Iris pigment epithelial cell (primary cell): ENCODE data around the gene SETBP1.

ENCODE experiments used
- DNase-seq: peaks from one replicate; pipeline ENCODE4 v3.0.0-alpha.2; 2011; ENCODE audit warnings: low read depth

The SETBP1 gene

DNA sequence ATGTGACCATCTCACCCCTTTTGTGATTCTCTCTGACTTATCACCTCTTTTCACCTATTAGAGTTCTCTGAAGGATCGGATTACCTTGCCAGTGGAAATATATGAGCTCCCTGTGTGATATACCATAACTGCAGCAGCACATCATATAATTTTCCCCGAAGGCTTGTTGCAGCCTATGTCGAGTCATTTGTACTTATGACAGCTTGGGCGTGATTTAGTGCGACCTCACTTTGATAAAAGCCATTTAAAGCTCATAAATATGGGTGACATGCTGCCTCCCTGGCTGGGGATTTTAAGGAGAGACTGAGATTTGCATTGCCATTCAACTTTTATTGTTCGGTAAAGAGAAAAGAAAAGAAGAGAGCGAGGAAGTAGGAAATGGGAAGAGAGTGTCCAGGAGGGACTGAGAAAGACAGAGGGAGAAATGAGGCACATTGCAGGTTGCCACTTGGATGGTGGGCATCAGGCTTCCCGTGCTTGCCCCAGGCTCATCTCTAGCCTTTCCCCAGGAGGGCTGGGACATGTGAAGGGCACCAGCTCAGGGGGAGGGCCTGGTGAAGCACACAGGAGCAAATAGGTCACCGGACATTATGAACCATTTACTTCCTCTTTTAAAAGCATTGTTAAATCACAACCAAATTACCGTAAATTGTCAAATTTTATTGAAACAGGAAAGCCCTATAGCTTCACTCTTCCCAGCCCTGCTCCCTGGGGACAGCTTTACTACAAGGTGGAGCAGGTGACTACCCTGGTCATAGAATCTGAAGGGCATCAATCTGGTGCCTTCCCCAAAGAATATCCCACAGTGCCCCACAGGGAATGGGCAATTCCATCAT lies 161.3 kb downstream of the SETBP1 start:
- DNase-seq = no peak

DNA sequence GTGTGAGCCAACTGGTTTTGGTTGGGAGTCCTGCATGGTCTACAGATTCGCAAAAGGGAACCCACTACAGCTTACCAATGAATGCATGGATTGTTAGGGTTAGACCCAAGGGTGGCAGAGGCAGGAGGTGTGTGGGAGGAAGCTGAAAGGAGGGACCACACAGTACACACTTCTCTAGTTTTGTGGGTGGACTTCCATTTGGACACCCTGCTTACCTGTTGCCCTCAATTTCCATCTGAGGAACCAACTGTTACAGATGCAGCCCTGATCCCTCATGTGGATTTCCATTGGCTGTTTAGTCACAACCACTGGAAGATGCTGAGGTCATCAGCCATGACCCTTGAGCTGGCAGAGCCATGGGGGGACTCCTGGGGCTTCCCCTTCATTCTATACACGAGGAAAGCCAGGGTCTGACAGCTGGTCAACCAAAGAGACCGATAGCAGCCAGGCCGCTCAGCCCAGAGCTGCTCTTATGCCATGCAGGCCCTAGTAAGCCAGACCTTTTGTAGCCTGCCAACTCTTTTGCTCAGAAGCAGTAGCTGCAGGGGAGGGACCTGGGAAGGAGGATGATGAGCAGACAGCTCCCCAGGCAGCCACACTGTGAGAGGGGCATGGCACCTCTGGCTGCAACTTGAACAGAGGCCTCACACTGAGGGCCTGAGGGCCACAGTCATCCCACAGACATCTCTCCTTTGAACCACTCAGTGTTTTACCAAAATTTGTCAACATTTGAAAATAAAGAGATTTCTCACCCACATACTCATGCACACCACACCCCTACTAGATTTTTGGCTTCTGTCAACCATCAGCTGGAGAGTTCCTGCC lies 162.1 kb downstream of the SETBP1 start:
- no peak for DNase-seq

GRCh38 chr18:44844486-44844885 lies 163.8 kb downstream of the SETBP1 start:
- DNase-seq = no peak

GRCh38 chr18:44846450-44846849 lies 165.8 kb downstream of the SETBP1 start:
- no peak for DNase-seq

- no peak for DNase-seq
Measured at GRCh38 chr18:44848644-44849335, 168.1 kb downstream of the SETBP1 start.

GRCh38 chr18:44849361-44849760 lies 168.7 kb downstream of the SETBP1 start:
- DNase-seq = no peak

DNA sequence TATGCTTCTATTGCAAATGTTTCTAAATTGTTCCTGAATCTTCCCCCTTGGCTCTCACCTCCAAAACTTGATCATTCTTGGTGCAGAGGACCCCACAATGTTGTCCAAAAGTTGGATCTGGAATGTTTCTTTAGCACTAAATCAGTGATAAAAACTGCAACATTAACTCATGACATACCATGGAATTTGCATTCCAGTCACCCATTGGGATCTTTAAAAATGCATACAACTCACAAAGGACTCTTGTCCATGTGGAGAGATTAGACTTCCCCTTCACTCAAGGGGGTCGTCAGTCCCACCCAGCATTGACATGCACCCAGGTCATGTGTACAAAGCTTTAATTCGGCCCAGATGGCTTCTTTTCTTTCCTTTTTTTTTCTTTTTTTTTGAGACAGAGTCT lies 169.3 kb downstream of the SETBP1 start:
- no peak for DNase-seq

DNA sequence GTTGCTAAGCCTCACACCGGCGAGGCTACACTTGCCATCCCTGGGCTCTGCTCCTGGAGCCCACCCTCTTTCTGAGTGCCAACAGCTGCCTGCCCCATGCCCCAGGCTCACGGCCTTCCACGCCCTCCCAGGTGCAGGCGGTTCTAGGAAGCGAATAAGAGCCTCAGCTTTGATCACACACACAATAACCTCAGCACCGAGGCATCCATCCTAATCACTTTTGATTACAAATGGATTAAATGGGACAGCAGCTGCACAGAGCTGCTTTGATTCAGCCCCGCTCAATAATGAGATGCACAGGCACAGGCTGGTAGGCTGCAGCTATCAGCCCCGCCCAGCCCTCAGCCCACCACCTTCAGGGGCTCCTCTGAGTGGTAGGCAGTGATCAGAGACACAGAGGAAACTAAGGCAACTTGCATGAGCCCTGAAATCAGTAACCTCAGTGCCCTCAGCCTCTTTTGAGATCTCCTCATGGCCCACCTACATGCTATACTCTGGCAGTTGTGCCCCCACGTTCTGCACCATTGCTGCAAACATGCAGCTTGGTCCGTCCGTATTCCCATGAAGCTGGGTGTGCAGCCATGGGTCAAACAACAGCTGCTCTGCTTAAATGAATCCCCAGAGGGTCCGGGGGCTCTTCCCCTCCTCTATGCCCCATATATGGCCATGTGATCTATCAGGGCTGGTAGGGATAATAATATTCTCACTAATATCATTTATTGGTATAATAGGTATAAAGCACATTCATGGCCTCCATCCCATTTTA lies 171.4 kb downstream of the SETBP1 start:
- no peak for DNase-seq

GRCh38 chr18:44852818-44853217 lies 172.1 kb downstream of the SETBP1 start:
- DNase-seq = no peak

DNA sequence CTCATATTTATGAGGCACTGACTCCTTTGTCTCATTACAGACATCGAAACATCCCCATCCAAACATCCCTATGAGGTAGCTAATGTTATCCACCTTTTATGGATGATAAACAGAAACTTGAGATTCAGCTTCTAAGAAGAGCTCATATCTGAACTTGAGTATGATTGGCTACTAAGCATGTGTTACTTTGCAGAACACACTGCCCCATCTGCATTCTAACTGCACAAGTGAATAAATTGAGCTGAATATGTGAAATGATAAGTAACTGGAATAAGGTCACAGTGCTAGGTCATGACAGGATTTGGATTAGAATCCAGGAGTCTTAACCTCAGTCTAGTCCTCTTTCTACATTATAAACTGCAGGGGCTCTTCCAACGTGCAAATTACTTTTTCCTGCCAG lies 172.7 kb downstream of the SETBP1 start:
- DNase-seq = no peak

GRCh38 chr18:44855681-44856080 lies 175.0 kb downstream of the SETBP1 start:
- DNase-seq = no peak

- DNase-seq = no peak
Measured at GRCh38 chr18:44856157-44856556, 175.5 kb downstream of the SETBP1 start.

DNA sequence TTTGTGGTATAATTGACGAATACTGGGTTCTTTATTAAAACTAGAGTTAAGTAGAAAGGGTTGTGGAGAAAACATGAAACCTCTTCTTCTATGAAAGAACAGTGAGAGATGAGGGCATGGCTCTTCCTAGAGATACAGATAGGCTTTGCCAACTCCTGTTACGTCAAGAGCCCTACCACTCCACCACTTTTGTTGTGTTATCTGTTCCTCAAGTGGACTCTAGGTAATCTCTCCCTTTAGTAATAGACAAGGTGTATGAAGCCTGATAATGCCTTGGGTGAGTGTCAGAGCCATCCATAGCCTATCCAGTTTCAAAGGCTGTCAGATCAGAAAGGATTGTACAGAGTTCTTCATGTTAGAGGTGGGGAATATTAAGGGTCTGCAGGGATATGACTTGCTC lies 176.4 kb downstream of the SETBP1 start:
- DNase-seq = no peak

- no peak for DNase-seq
Measured at GRCh38 chr18:44857744-44858491, 177.2 kb downstream of the SETBP1 start.

DNA sequence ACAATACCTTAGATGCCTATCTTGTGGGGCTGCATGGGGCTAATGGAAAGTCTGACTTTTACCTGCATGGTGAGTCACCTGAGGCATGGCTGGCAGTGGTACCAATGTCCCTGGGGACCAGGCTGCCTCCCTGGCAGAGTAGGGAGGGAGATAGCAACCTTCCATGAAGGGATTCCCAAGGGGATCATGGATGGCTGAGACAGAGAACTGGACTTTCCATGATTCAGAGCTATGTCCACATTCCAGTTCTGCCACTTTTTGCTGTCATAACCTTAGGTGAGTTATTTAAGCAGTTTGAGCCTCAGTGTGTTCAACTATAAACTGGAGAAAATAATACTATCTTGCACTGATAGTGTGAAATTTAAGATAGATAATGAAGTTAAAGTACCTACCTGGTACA lies 178.6 kb downstream of the SETBP1 start:
- DNase-seq = no peak

- no peak for DNase-seq
Measured at GRCh38 chr18:44859751-44860439, 179.2 kb downstream of the SETBP1 start.

DNA sequence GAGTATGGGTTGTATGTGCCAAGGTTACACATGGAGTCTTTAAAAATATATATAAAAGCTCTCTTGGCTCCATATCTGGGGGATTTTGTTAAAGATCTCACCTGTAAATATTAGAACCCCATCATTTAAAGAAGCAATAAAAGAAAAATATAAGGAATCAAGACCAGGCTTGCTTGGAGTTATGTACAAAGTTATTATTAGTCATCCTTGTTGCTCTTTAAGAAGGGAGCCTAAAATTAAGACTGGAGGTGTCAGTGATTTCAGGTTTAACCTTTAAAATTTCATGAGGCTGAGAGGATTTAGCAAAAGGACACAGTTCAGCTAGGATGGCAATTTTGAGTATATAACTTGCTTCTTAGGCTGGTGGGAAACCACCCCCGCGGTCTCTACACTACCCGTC lies 181.4 kb downstream of the SETBP1 start:
- no peak for DNase-seq

GRCh38 chr18:44866103-44866502 lies 185.4 kb downstream of the SETBP1 start:
- no peak for DNase-seq

- no peak for DNase-seq
Measured at GRCh38 chr18:44869533-44869932, 188.8 kb downstream of the SETBP1 start.

DNA sequence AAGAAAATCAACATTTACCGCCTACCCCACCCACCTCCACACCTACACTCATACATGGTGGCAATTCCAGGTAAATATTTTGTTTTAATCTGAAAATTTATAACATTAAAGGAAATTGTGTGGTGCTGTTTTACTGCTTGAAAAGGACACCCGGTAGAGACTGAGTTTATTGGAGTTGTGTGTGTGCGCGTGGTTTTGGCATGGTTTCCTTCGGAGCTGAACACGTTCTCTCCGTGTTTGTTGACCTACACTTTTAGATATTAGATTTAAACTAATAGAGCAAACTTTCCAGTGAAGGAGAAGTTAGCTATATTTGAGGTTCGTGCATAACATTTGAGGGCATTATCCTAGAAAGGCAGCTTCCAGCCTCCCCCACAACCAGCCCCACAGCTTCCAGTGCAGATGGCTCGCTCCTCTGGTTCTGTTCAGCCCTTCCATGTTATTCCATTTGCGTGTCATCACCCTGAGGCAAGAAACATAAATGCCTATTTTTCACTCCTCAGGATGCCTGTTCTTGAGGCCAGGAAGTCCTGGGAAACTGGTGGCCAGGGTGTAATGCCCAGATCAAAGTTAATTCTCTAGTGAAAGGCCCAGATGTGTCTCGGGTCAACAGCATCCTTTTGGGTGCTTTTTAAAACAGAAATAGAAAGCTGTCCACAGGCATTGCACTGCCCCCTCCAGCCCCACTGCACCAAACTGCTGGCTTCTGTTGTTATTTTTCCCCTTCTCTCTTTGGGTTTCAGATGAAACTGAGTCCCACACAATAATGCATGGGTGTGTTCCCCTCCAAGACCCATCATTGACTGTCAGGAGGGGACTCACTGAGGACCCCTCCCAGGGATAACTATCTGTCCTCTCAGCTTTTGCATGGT lies 190.2 kb downstream of the SETBP1 start:
- DNase-seq = no peak
